ENCODE results near the gene ZNF358.

Gene ZNF358

GRCh38 chr19:7554990-7555864, 39.3 kb downstream of the ZNF358 start:
- in situ Hi-C loops (cut with HindIII; ENCODE audit: low sequenced_read_pairs), result no loop called here

- in situ Hi-C loops (cut with HindIII; ENCODE audit: low sequenced_read_pairs), result no loop called here
These were observed 40.9 kb downstream of the ZNF358 start for GRCh38 chr19:7556696-7557315.

- in situ Hi-C loops (cut with HindIII; ENCODE audit: low sequenced_read_pairs), result no loop called here
These were observed 42.8 kb downstream of the ZNF358 start for GRCh38 chr19:7558667-7559066.

- in situ Hi-C loops (cut with HindIII; ENCODE audit: low sequenced_read_pairs), result no loop called here
These were observed 43.2 kb downstream of the ZNF358 start for GRCh38 chr19:7559102-7559501.

GRCh38 chr19:7560255-7560654, 44.4 kb downstream of the ZNF358 start:
- in situ Hi-C loops (cut with HindIII; ENCODE audit: low sequenced_read_pairs), result no loop called here

GRCh38 chr19:7561325-7561724, 45.4 kb downstream of the ZNF358 start:
- in situ Hi-C loops (cut with HindIII; ENCODE audit: low sequenced_read_pairs), result no loop called here

- in situ Hi-C loops (cut with HindIII; ENCODE audit: low sequenced_read_pairs), result no loop called here
These were observed 46.9 kb downstream of the ZNF358 start for GRCh38 chr19:7562646-7563393.

- in situ Hi-C loops (cut with HindIII; ENCODE audit: low sequenced_read_pairs), result no loop called here
These were observed 49.0 kb downstream of the ZNF358 start for GRCh38 chr19:7564866-7565265.

GRCh38 chr19:7565332-7565731, 49.4 kb downstream of the ZNF358 start:
- in situ Hi-C loops (cut with HindIII; ENCODE audit: low sequenced_read_pairs), result no loop called here

Data from DLD1 (cell line).